OCI-LY7 (cell line): ENCODE data around the gene PALMD. TPM values are rescaled to one million over a fixed set of nuclear protein-coding genes. Genes with fewer than 3 reads are reported as not detected.

ENCODE experiments used
- Bru-seq: library from RNA; stranded (reverse); fragments of 400-500 nt; gene quantifications from one replicate; lab custom pipeline; 2021; lab: Mats Ljungman, UMichigan
- BruChase-seq, 2 experiments: library from RNA; stranded (reverse); fragments of 400-500 nt; gene quantifications; one replicate each; lab custom pipeline; 2021; lab: Mats Ljungman, UMichigan
- BruUV-seq: library from RNA; stranded (reverse); fragments of 400-500 nt; replicated peaks from 2 replicates; lab custom pipeline; 2021; lab: Mats Ljungman, UMichigan
- CTCF ChIA-PET: fragments of 300-600 bp; sonication (Branson Sonifier 250); formaldehyde crosslinking; loops from one replicate; lab custom pipeline; 2022; ENCODE audit warnings: antibody characterized with exemption; ENCODE audit not compliant: unreplicated experiment; lab: Charles Lee
- POLR2A ChIA-PET: fragments of 300-600 bp; sonication (Branson Sonifier 250); formaldehyde crosslinking; loops from one replicate; lab custom pipeline; 2022; ENCODE audit warnings: antibody characterized with exemption; lab: Charles Lee
- DNase-seq: peaks from one replicate; pipeline ENCODE4 v3.0.0-alpha.2; 2015; ENCODE audit warnings: low spot score
- H2AFZ ChIP-seq: fragments of 200-600 bp; sonication (generic), shearing (Covaris generic); 2 replicates; pipeline ENCODE4 v1.6.1; 2014; ENCODE audit warnings: mild to moderate bottlenecking, antibody characterized with exemption, low read length, moderate library complexity
- H3K27ac ChIP-seq: fragments of 200-600 bp; sonication (generic); 2 replicates; pipeline ENCODE4 v1.5.1; 2014; ENCODE audit warnings: mixed run types, low read depth, mild to moderate bottlenecking, moderate library complexity, low read length, inconsistent platforms; ENCODE audit not compliant: poor library complexity, severe bottlenecking
- H3K36me3 ChIP-seq: fragments of 200-600 bp; sonication (generic); 2 replicates; pipeline ENCODE4 v1.6.1; 2014; ENCODE audit warnings: mild to moderate bottlenecking, antibody characterized with exemption, low read length, moderate library complexity, mixed read lengths; ENCODE audit not compliant: insufficient read depth
- H3K4me1 ChIP-seq: fragments of 200-600 bp; sonication (generic); 2 replicates; pipeline ENCODE4 v1.5.1; 2014; ENCODE audit warnings: mild to moderate bottlenecking, low read length; ENCODE audit not compliant: insufficient read depth, poor library complexity, severe bottlenecking
- H3K4me2 ChIP-seq: fragments of 200-600 bp; sonication (generic); 2 replicates; pipeline ENCODE4 v1.6.1; 2014; ENCODE audit warnings: mild to moderate bottlenecking, low read length
- H3K4me3 ChIP-seq: fragments of 200-600 bp; sonication (generic); 2 replicates; pipeline ENCODE4 v1.5.1; 2014; ENCODE audit warnings: mild to moderate bottlenecking, low read depth, low read length; ENCODE audit not compliant: poor library complexity, severe bottlenecking
- H3K79me2 ChIP-seq: fragments of 200-600 bp; sonication (generic); 2 replicates; pipeline ENCODE4 v1.6.1; 2016; ENCODE audit warnings: low read depth, mild to moderate bottlenecking, low read length, moderate library complexity, mixed read lengths; ENCODE audit not compliant: insufficient read depth
- H3K9me2 ChIP-seq: fragments of 200-600 bp; sonication (generic); 2 replicates; pipeline ENCODE4 v1.6.1; 2016; ENCODE audit warnings: mild to moderate bottlenecking, low read length, mixed read lengths; ENCODE audit not compliant: insufficient read depth
- H3K9me3 ChIP-seq: fragments of 200-600 bp; sonication (generic); 2 replicates; pipeline ENCODE4 v1.6.1; 2014; ENCODE audit warnings: mild to moderate bottlenecking, mixed run types, low read length, mixed read lengths
- H4K20me1 ChIP-seq: fragments of 200-600 bp; sonication (generic); 2 replicates; pipeline ENCODE4 v1.6.1; 2014; ENCODE audit warnings: mild to moderate bottlenecking, antibody characterized with exemption, low read length, moderate library complexity, mixed read lengths; ENCODE audit not compliant: insufficient read depth
- EZH2phosphoT487 ChIP-seq: fragments of 200-600 bp; sonication (generic); IDR thresholded peaks from 2 replicates; pipeline ENCODE4 v1.6.1; 2018; ENCODE audit warnings: low read depth, borderline replicate concordance, mild to moderate bottlenecking, mixed run types, antibody characterized with exemption, low read length, moderate library complexity, mixed read lengths
- intact Hi-C: fragments of 100-400 bp; cut with micrococcal nuclease; formaldehyde crosslinking; loops from one replicate; pipeline ENCODE4 v1.10.0; 2022; ENCODE audit not compliant: unreplicated experiment
- long read RNA-seq: library from polyadenylated mRNA; stranded (forward); transcript quantifications from one replicate; pipeline ENCODE4 v2.0.0, GENCODE V29; 2022
- total RNA-seq, 2 experiments: library from RNA; depleted of rRNA in 1 of 2; stranded (reverse); fragments of >200 nt in 1 of 2; shearing (Covaris generic) in 1 of 2; gene quantifications; 2 replicates each; pipeline ENCODE4 v1.2.3, GENCODE V29; 2014 to 2022
- TF ChIP-seq, protein P1 (sequence below): fragments of 200-600 bp; sonication (generic); conservative IDR thresholded peaks from 2 replicates; pipeline ENCODE4 v1.5.1; 2014; ENCODE audit warnings: mild to moderate bottlenecking, antibody characterized with exemption, low read length, moderate library complexity, mixed read lengths

PALMD gene, protein sequence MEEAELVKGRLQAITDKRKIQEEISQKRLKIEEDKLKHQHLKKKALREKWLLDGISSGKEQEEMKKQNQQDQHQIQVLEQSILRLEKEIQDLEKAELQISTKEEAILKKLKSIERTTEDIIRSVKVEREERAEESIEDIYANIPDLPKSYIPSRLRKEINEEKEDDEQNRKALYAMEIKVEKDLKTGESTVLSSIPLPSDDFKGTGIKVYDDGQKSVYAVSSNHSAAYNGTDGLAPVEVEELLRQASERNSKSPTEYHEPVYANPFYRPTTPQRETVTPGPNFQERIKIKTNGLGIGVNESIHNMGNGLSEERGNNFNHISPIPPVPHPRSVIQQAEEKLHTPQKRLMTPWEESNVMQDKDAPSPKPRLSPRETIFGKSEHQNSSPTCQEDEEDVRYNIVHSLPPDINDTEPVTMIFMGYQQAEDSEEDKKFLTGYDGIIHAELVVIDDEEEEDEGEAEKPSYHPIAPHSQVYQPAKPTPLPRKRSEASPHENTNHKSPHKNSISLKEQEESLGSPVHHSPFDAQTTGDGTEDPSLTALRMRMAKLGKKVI
- total RNA-seq (2014; rRNA removed; shearing (Covaris generic)) (not detected in 2 replicates), total RNA-seq (2022) (not detected in 2 replicates), Bru-seq, nascent RNA (not detected), BruChase-seq, experiment 1, labeled RNA remaining after a 6-hour chase (not detected), BruChase-seq, experiment 2, labeled RNA remaining after a 2-hour chase (not detected)
- long read RNA-seq, result 0 reads

DNA sequence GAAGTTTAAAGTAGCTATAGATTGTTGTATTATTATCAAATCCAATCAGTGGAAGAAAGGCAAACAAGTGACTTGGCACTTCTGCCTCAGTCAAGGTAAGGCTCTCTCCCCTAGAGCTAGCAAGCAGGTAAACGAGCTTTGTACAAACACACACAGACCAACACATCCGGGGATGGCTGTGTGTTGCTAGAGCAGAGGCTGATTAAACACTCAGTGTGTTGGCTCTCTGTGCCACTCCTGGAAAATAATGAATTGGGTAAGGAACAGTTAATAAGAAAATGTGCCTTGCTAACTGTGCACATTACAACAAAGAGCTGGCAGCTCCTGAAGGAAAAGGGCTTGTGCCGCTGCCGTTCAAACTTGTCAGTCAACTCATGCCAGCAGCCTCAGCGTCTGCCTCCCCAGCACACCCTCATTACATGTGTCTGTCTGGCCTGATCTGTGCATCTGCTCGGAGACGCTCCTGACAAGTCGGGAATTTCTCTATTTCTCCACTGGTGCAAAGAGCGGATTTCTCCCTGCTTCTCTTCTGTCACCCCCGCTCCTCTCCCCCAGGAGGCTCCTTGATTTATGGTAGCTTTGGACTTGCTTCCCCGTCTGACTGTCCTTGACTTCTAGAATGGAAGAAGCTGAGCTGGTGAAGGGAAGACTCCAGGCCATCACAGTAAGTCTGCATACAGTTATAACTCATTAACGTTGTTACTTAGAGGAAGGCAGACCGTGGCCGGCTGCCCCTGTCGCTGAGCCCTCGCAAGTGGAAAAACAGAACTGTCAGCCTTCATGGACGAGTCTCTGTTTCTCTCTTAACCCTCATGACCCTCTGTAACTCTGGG, at the start of gene PALMD:
PALMD (plus strand) TSS at position 415 of the 833 bp plus-strand sequence; CDS start at position 620, 205 bp downstream.
- H4K20me1 ChIP-seq, result no peaks in the 10 kb centered on the region
- H2AFZ ChIP-seq, result no peak within 1 kb of the TSS
- TF ChIP-seq, protein P1, sequence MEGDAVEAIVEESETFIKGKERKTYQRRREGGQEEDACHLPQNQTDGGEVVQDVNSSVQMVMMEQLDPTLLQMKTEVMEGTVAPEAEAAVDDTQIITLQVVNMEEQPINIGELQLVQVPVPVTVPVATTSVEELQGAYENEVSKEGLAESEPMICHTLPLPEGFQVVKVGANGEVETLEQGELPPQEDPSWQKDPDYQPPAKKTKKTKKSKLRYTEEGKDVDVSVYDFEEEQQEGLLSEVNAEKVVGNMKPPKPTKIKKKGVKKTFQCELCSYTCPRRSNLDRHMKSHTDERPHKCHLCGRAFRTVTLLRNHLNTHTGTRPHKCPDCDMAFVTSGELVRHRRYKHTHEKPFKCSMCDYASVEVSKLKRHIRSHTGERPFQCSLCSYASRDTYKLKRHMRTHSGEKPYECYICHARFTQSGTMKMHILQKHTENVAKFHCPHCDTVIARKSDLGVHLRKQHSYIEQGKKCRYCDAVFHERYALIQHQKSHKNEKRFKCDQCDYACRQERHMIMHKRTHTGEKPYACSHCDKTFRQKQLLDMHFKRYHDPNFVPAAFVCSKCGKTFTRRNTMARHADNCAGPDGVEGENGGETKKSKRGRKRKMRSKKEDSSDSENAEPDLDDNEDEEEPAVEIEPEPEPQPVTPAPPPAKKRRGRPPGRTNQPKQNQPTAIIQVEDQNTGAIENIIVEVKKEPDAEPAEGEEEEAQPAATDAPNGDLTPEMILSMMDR, result no peak
- TF ChIP-seq EZH2phosphoT487, result no peak
- no peak within 1 kb of the TSS for H3K4me3 ChIP-seq
- H3K79me2 ChIP-seq, result no peaks in the 10 kb centered on the region
- H3K4me2 ChIP-seq, result no peak within 1 kb of the TSS
- no peak for DNase-seq
- H3K4me1 ChIP-seq, result no peaks in the 10 kb centered on the region
- no peak within 1 kb of the TSS for H3K27ac ChIP-seq
- H3K36me3 ChIP-seq, result no peaks in the 10 kb centered on the region
- H3K9me2 ChIP-seq, result no peaks in the 10 kb centered on the region
- ChIA-PET POLR2A (interaction anchor here (0.9 to 1.2 kb wide), 2 partner anchors 11 to 86 kb away, joined by 3 read pairs; no protein-coding TSS in a partner anchor), CTCF (no interaction called here)
- intact Hi-C loops, result no loop called here
- H3K9me3 ChIP-seq, result no peaks in the 10 kb centered on the region
- BruUV-seq, result no TSS peak

DNA sequence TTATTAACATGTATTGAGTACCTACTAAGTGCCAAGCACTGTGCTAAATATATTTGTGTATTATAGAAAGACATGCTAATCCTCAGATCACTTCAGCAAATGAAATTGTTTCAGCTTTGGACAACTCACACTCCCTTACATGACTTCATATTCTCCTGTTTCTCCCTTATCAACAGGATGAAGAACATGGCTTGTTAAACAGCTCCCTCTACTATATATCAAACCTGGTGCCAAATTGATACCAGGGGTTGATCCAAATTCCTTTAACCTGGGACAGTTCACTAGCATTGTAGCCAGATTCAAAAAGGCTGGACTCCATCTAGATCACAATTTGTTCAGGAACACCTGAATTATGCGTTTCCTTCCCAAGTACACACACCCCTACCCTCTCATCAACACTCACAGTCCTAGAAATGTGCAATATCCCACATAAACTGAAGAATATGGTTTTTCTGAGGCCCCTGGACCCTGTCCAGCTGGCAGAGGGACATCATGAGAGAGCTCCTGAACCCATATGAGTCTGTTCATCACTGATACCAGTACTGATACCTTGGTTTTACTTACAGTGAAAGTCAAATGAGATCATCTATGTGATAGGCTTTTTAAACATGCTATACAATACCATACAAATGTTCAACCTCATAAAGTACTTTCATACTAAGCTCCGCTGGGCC, 47.0 kb upstream of the PALMD start:
- no peak overlapping the region for H2AFZ ChIP-seq
- POLR2A ChIA-PET, result no interaction called here
- no TSS peak for BruUV-seq
- no peaks in the 10 kb centered on the region for H3K9me2 ChIP-seq
- intact Hi-C loops, result no loop called here
- no peaks in the 10 kb centered on the region for H3K9me3 ChIP-seq
- H3K4me1 ChIP-seq, result no peaks in the 10 kb centered on the region
- no peak overlapping the region for H3K4me2 ChIP-seq
- no peak overlapping the region for H3K4me3 ChIP-seq
- H4K20me1 ChIP-seq, result no peaks in the 10 kb centered on the region
- CTCF ChIA-PET, result no interaction called here
- H3K27ac ChIP-seq, result no peak overlapping the region
- H3K79me2 ChIP-seq, result no peaks in the 10 kb centered on the region
- H3K36me3 ChIP-seq, result no peaks in the 10 kb centered on the region
- no peak for DNase-seq
- TF ChIP-seq EZH2phosphoT487, result no peak
- TF ChIP-seq, protein P1, result no peak
